H9 (cell line): ENCODE results near the gene OR8B12. TPM values are rescaled to one million over a fixed set of nuclear protein-coding genes. Genes with fewer than 3 reads are reported as not detected.
"Not testable (repeated sequence)": the region's sequence is repeated elsewhere in the genome, so short reads cannot be mapped to it uniquely, and the experiment has no call there.

Source experiments
- DNase-seq: peaks from one replicate; pipeline ENCODE4 v3.0.0-alpha.2; 2017
- H2AFZ ChIP-seq: one replicate; pipeline ENCODE4 v1.6.1; 2013; ENCODE audit warnings: mild to moderate bottlenecking, low read length, control low read depth, moderate library complexity
- H2AK5ac ChIP-seq: 2 replicates; pipeline ENCODE4 v1.6.1; 2013; ENCODE audit warnings: low read length, control low read depth, mixed read lengths; ENCODE audit not compliant: insufficient read length
- H2BK120ac ChIP-seq: one replicate; pipeline ENCODE4 v1.6.1; 2013; ENCODE audit warnings: low read depth, mild to moderate bottlenecking, low read length, control low read depth, inconsistent platforms; ENCODE audit not compliant: poor library complexity, severe bottlenecking
- H2BK12ac ChIP-seq: 2 replicates; pipeline ENCODE4 v1.6.1; 2013; ENCODE audit warnings: low read length, control low read depth, mixed read lengths, low read depth; ENCODE audit not compliant: insufficient read length
- H2BK15ac ChIP-seq: 2 replicates; pipeline ENCODE4 v1.6.1; 2013; ENCODE audit warnings: low read depth, low read length, control low read depth
- H2BK20ac ChIP-seq: one replicate; pipeline ENCODE4 v1.6.1; 2013; ENCODE audit warnings: low read depth, mild to moderate bottlenecking, low read length, control low read depth, inconsistent platforms; ENCODE audit not compliant: poor library complexity, severe bottlenecking
- H2BK5ac ChIP-seq: 2 replicates; pipeline ENCODE4 v1.6.1; 2013; ENCODE audit warnings: low read length, control low read depth, mixed read lengths; ENCODE audit not compliant: insufficient read length
- H3K14ac ChIP-seq: 2 replicates; pipeline ENCODE4 v1.6.1; 2013; ENCODE audit warnings: low read length, control low read depth; ENCODE audit not compliant: insufficient read depth
- H3K18ac ChIP-seq: 2 replicates; pipeline ENCODE4 v1.6.1; 2013; ENCODE audit warnings: low read depth, mild to moderate bottlenecking, mixed read lengths, low read length, control low read depth; ENCODE audit not compliant: insufficient read length
- H3K23ac ChIP-seq: 2 replicates; pipeline ENCODE4 v1.6.1; 2013; ENCODE audit warnings: low read length, control low read depth, mixed read lengths, low read depth; ENCODE audit not compliant: insufficient read length
- H3K23me2 ChIP-seq: 2 replicates; pipeline ENCODE4 v1.6.1; 2013; ENCODE audit warnings: low read depth, mild to moderate bottlenecking, mixed read lengths, low read length, control low read depth; ENCODE audit not compliant: insufficient read length, poor library complexity, severe bottlenecking
- H3K27ac ChIP-seq: 2 replicates; pipeline ENCODE4 v1.5.1; 2013; ENCODE audit warnings: low read length, control low read depth, mixed read lengths, low read depth; ENCODE audit not compliant: insufficient read length
- H3K27me3 ChIP-seq: 2 replicates; pipeline ENCODE4 v1.6.1; 2013; ENCODE audit warnings: low read length, control low read depth, inconsistent platforms; ENCODE audit not compliant: insufficient read depth
- H3K4ac ChIP-seq: 2 replicates; pipeline ENCODE4 v1.6.1; 2013; ENCODE audit warnings: low read depth, mild to moderate bottlenecking, control low read depth, inconsistent platforms, low read length, moderate library complexity
- H3K4me1 ChIP-seq: 2 replicates; pipeline ENCODE4 v1.6.1; 2013; ENCODE audit warnings: low read length, control low read depth, inconsistent platforms; ENCODE audit not compliant: insufficient read depth
- H3K4me2 ChIP-seq: 2 replicates; pipeline ENCODE4 v1.6.1; 2013; ENCODE audit warnings: low read length, control low read depth, mixed read lengths; ENCODE audit not compliant: insufficient read length, insufficient read depth
- H3K56ac ChIP-seq: 2 replicates; pipeline ENCODE4 v1.6.1; 2013; ENCODE audit warnings: low read depth, mild to moderate bottlenecking, mixed read lengths, low read length, control low read depth; ENCODE audit not compliant: insufficient read length
- H3K79me1 ChIP-seq: 2 replicates; pipeline ENCODE4 v1.6.1; 2013; ENCODE audit warnings: low read depth, mild to moderate bottlenecking, moderate library complexity, low read length, control low read depth, inconsistent platforms; ENCODE audit not compliant: insufficient read depth, poor library complexity, severe bottlenecking
- H3K79me2 ChIP-seq: 2 replicates; pipeline ENCODE4 v1.6.1; 2013; ENCODE audit warnings: low read length, control low read depth, inconsistent platforms; ENCODE audit not compliant: insufficient read depth
- H3K9ac ChIP-seq: 2 replicates; pipeline ENCODE4 v1.6.1; 2013; ENCODE audit warnings: low read length, control low read depth, mixed read lengths; ENCODE audit not compliant: insufficient read length; ENCODE audit errors: extremely low read depth
- H3K9me3 ChIP-seq: one replicate; pipeline ENCODE4 v1.6.1; 2013; ENCODE audit warnings: low read depth, low read length, inconsistent platforms; ENCODE audit not compliant: control insufficient read depth
- H3T11ph ChIP-seq: one replicate; pipeline ENCODE4 v1.6.1; 2013; ENCODE audit warnings: mild to moderate bottlenecking, low read length, control low read depth, inconsistent platforms
- H4K20me1 ChIP-seq: one replicate; pipeline ENCODE4 v1.6.1; 2013; ENCODE audit not compliant: control insufficient read depth, insufficient read length, insufficient read depth
- H4K5ac ChIP-seq: 2 replicates; pipeline ENCODE4 v1.6.1; 2013; ENCODE audit warnings: low read depth, mild to moderate bottlenecking, mixed read lengths, low read length, control low read depth; ENCODE audit not compliant: insufficient read length
- H4K8ac ChIP-seq: replicated peaks from 2 replicates; pipeline ENCODE4 v1.6.1; 2013; ENCODE audit warnings: low read length, control low read depth, mixed read lengths, low read depth; ENCODE audit not compliant: insufficient read length
- H4K91ac ChIP-seq: 2 replicates; pipeline ENCODE4 v1.6.1; 2013; ENCODE audit warnings: low read depth, mild to moderate bottlenecking, moderate library complexity, mixed read lengths, low read length, control low read depth; ENCODE audit not compliant: insufficient read length
- H3K27ac Mint-ChIP-seq, 3 experiments: 2 replicates in 2 of 3; 3 replicates in 1 of 3; pipeline ENCODE4 v1.8.0; 2020 to 2021; ENCODE audit warnings: mixed read lengths in 3 of 3, mild to moderate bottlenecking in 1 of 3, moderate library complexity in 1 of 3
- H3K27me3 Mint-ChIP-seq: 2 replicates; pipeline ENCODE4 v1.8.0; 2021; ENCODE audit warnings: low read depth, mild to moderate bottlenecking, moderate library complexity, mixed read lengths
- H3K36me3 Mint-ChIP-seq, 3 experiments: 2 replicates in 2 of 3; 3 replicates in 1 of 3; pipeline ENCODE4 v1.8.0; 2020 to 2021; ENCODE audit warnings: low read depth in 3 of 3, mixed read lengths in 3 of 3; ENCODE audit not compliant: insufficient read depth in 1 of 3
- H3K4me1 Mint-ChIP-seq, 2 experiments: 2 replicates each; pipeline ENCODE4 v1.8.0; 2020; ENCODE audit warnings: mixed read lengths in 2 of 2
- H3K4me3 Mint-ChIP-seq, 2 experiments: 2 replicates in 1 of 2; 3 replicates in 1 of 2; pipeline ENCODE4 v1.8.0; 2020 to 2021; ENCODE audit warnings: mild to moderate bottlenecking in 2 of 2, mixed read lengths in 2 of 2, moderate library complexity in 1 of 2
- H3K9me3 Mint-ChIP-seq, 2 experiments: 2 replicates in 1 of 2; 3 replicates in 1 of 2; pipeline ENCODE4 v1.8.0; 2020; ENCODE audit warnings: mild to moderate bottlenecking in 2 of 2, mixed read lengths in 2 of 2, moderate library complexity in 1 of 2
- WGBS: extraction: QIAGEN DNeasy Blood & Tissue Kit; methylation state at CpG from one replicate; pipeline ENCODE4 v1.1.7; 2013; ENCODE audit warnings: missing lambda C conversion rate, low lambda C conversion rate, mixed read lengths; ENCODE audit not compliant: insufficient read length; ENCODE audit errors: extremely low coverage; 5-methylcytosine and 5-hydroxymethylcytosine counted together
- total RNA-seq: library from RNA; stranded (reverse); gene quantifications from 2 replicates; pipeline ENCODE4 v1.2.1, GENCODE V29; 2021
- TF ChIP-seq, protein P1 (sequence below): fragments of 200-600 bp; sonication (generic); conservative IDR thresholded peaks from 3 replicates; pipeline ENCODE4 v1.8.0; 2021; ENCODE audit warnings: antibody characterized with exemption, mild to moderate bottlenecking

Gene OR8B12
- total RNA-seq, 1 experiment from 2014 or later: not detected

DNA sequence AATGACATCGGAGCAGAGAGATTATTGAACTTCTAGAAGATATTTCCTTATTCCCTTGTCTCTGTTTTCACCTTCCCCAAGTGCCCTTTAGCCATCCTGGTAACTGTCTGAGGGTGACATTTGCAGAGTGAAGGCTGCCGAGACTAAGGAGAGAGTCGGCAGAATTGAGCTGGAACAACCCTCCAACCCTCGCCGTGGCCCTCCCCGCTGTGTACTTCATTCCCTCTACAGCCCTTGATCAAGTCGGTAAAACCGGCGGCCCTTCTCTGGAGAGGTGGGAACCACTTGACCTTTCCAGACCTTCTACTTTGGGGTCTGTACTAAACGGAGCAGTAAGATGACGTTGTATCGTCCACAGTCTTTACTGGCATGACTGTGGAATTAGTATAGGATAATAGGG lies 26.1 kb downstream of the OR8B12 start:
- Histone ChIP-seq H2BK20ac (no peak overlapping the region), H4K8ac (no peak overlapping the region), H3K18ac (no peak overlapping the region), H2AK5ac (no peak overlapping the region), H3K4ac (no peak overlapping the region), H3T11ph (no peak overlapping the region), H3K27ac (no peak overlapping the region), H3K9me3 (no peaks in the 10 kb centered on the region), H3K79me1 (no peaks in the 10 kb centered on the region), H4K20me1 (no peaks in the 10 kb centered on the region), H3K27me3 (no peaks in the 10 kb centered on the region), H3K23ac (no peak overlapping the region), H3K4me2 (no peak overlapping the region), H3K56ac (no peak overlapping the region), H2BK15ac (no peak overlapping the region), H3K4me1 (no peaks in the 10 kb centered on the region), H3K9ac (no peak overlapping the region), H4K91ac (no peak overlapping the region), H3K23me2 (no peaks in the 10 kb centered on the region), H4K5ac (no peak overlapping the region), H2BK5ac (no peak overlapping the region), H2AFZ (no peak overlapping the region), H3K14ac (no peak overlapping the region), H2BK12ac (no peak overlapping the region), H3K79me2 (no peaks in the 10 kb centered on the region), H2BK120ac (no peak overlapping the region)
- no peak overlapping the region for H3K27ac Mint-ChIP-seq
- peaks cover 7% of the 10 kb centered on the region for H3K27me3 Mint-ChIP-seq
- H3K4me3 Mint-ChIP-seq: no peak overlapping the region
- no peak for DNase-seq
- no peaks in the 10 kb centered on the region for H3K4me1 Mint-ChIP-seq
- WGBS: no CpG with 5 or more reads among the region's 12 CpGs
- no peaks in the 10 kb centered on the region for H3K9me3 Mint-ChIP-seq
- TF ChIP-seq, protein P1, sequence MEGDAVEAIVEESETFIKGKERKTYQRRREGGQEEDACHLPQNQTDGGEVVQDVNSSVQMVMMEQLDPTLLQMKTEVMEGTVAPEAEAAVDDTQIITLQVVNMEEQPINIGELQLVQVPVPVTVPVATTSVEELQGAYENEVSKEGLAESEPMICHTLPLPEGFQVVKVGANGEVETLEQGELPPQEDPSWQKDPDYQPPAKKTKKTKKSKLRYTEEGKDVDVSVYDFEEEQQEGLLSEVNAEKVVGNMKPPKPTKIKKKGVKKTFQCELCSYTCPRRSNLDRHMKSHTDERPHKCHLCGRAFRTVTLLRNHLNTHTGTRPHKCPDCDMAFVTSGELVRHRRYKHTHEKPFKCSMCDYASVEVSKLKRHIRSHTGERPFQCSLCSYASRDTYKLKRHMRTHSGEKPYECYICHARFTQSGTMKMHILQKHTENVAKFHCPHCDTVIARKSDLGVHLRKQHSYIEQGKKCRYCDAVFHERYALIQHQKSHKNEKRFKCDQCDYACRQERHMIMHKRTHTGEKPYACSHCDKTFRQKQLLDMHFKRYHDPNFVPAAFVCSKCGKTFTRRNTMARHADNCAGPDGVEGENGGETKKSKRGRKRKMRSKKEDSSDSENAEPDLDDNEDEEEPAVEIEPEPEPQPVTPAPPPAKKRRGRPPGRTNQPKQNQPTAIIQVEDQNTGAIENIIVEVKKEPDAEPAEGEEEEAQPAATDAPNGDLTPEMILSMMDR: no peak
- H3K36me3 Mint-ChIP-seq: no peaks in the 10 kb centered on the region

DNA sequence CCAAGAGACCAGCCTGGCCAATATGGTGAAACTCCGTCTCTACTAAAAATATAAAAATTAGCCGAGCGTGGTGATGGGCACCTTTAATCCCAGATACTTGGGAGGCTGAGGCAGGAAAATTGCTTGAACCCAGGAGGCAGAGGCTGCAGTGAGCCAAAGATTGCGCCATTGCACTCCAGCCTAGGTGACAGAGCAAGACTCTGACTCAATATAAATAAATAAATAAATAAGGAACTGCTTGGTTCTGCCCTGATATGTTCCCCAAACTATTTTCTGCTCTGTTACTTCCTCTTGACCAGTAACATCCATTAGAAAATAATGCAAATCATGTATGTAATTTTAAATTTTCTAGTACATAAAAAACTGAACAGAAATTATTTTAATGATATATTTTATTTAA lies 28.8 kb downstream of the OR8B12 start:
- not testable (repeated sequence) for H2AK5ac ChIP-seq, H3K23me2 ChIP-seq, H4K5ac ChIP-seq, H3K4ac ChIP-seq, H2BK12ac ChIP-seq, H4K8ac ChIP-seq, H3K4me1 ChIP-seq, H3K4me1 Mint-ChIP-seq, H3K18ac ChIP-seq, H3K4me3 Mint-ChIP-seq, H3T11ph ChIP-seq, H3K56ac ChIP-seq, H3K9me3 ChIP-seq, H2BK120ac ChIP-seq, H3K14ac ChIP-seq, H2BK20ac ChIP-seq, H3K27me3 ChIP-seq, H3K4me2 ChIP-seq, H3K9me3 Mint-ChIP-seq, H2AFZ ChIP-seq, H2BK15ac ChIP-seq, H3K27ac ChIP-seq, H4K20me1 ChIP-seq, H3K79me2 ChIP-seq, H3K79me1 ChIP-seq, H4K91ac ChIP-seq, H3K27me3 Mint-ChIP-seq, H3K36me3 Mint-ChIP-seq, H3K9ac ChIP-seq, H3K27ac Mint-ChIP-seq, H3K23ac ChIP-seq, DNase-seq, H2BK5ac ChIP-seq
- WGBS: no CpG with 5 or more reads among the region's 4 CpGs
